ENCODE results near the gene CLRN1. TPM values are rescaled to one million over a fixed set of nuclear protein-coding genes. Genes with fewer than 3 reads are reported as not detected.

CLRN1 gene
- total RNA-seq, 1 experiment from 2014 or later: not detected

- Mint-ChIP-seq H3K27ac (ENCODE audit: unreplicated experiment) (no peak overlapping the region), H3K4me3 (ENCODE audit: low read depth, unreplicated experiment) (no peak overlapping the region), H3K36me3 (ENCODE audit: insufficient read depth, unreplicated experiment) (no peaks in the 10 kb centered on the region), H3K4me1 (ENCODE audit: low read depth, unreplicated experiment) (no peaks in the 10 kb centered on the region), H3K27me3 (ENCODE audit: unreplicated experiment) (peaks cover 80% of the 10 kb centered on the region), H3K9me3 (ENCODE audit: low read depth, unreplicated experiment) (no peaks in the 10 kb centered on the region)
- no peak for DNase-seq
- no TSS peak for BruUV-seq (replicated peaks)
- CTCF ChIA-PET: interaction anchor here (0.9 to 1.0 kb wide), 2 partner anchors 24 to 675 kb away, joined by 3 to 4 read pairs; no protein-coding TSS in a partner anchor
- intact Hi-C loops (cut with micrococcal nuclease; ENCODE audit: unreplicated experiment): no loop called here
- no peak for TF ChIP-seq CTCF (IDR thresholded peaks at IDR 0.05; ENCODE audit: unreplicated experiment)
Measured at GRCh38 chr3:150889106-150889505, 83.4 kb downstream of the CLRN1 start.

DNA sequence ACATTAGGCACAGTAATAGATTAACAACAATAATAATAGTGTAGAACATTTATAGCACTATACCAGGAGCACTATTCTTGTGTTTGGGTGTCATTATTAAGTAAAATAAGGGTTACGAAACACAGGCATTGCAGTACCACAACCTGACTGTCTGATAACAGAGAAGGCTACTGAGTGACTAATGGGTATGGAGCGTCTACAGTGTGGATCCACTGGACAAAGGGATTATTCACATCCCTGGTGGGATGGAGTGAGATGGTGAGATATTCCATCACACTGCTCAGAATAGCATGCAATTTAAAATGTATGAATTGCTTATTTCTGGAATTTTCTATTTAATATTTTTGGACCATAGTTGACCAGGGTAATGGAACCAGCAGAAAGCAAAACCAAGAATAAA lies 85.5 kb downstream of the CLRN1 start:
- no peaks in the 10 kb centered on the region for H3K4me1 Mint-ChIP-seq (ENCODE audit: low read depth, unreplicated experiment)

DNA sequence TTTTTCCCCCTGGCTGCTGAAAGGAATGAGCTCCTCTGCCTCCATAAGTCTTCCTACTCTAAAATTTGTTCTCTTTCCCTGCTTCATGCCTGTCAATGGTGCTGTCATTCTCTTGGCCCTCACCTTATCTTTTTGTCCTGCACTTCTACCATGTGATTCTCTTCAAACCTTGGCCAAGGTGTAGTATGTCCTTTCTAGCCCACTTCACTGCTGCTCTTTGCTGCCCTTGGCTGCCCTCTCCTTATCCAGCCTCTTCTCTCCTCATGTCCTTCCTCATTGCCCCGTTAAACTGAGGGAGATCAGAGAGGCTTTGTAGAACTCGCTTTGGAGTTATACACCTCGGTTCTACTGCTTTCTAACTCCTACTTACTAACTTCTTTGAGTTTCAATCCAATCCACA lies 87.0 kb downstream of the CLRN1 start:
- CTCF ChIA-PET: no interaction called here
- BruUV-seq (replicated peaks): no TSS peak
- no peak overlapping the region for H3K4me3 Mint-ChIP-seq (ENCODE audit: low read depth, unreplicated experiment)
- H3K9me3 Mint-ChIP-seq (ENCODE audit: low read depth, unreplicated experiment): no peaks in the 10 kb centered on the region
- TF ChIP-seq CTCF (IDR thresholded peaks at IDR 0.05; ENCODE audit: unreplicated experiment): no peak
- no peaks in the 10 kb centered on the region for H3K36me3 Mint-ChIP-seq (ENCODE audit: insufficient read depth, unreplicated experiment)
- intact Hi-C loops (cut with micrococcal nuclease; ENCODE audit: unreplicated experiment): no loop called here
- DNase-seq: no peak
- no peaks in the 10 kb centered on the region for H3K4me1 Mint-ChIP-seq (ENCODE audit: low read depth, unreplicated experiment)
- no peak overlapping the region for H3K27ac Mint-ChIP-seq (ENCODE audit: unreplicated experiment)
- peaks cover 86% of the 10 kb centered on the region for H3K27me3 Mint-ChIP-seq (ENCODE audit: unreplicated experiment)

More for the DNA sequence above, 85.5 kb downstream of the CLRN1 start:
- CTCF ChIA-PET: no interaction called here
- intact Hi-C loops (cut with micrococcal nuclease; ENCODE audit: unreplicated experiment): no loop called here
- TF ChIP-seq CTCF (IDR thresholded peaks at IDR 0.05; ENCODE audit: unreplicated experiment): no peak
- Mint-ChIP-seq H3K27me3 (ENCODE audit: unreplicated experiment) (peaks cover 89% of the 10 kb centered on the region), H3K27ac (ENCODE audit: unreplicated experiment) (no peak overlapping the region), H3K4me3 (ENCODE audit: low read depth, unreplicated experiment) (no peak overlapping the region), H3K9me3 (ENCODE audit: low read depth, unreplicated experiment) (no peaks in the 10 kb centered on the region), H3K36me3 (ENCODE audit: insufficient read depth, unreplicated experiment) (no peaks in the 10 kb centered on the region)
- BruUV-seq (replicated peaks): no TSS peak
- no peak for DNase-seq

DNA sequence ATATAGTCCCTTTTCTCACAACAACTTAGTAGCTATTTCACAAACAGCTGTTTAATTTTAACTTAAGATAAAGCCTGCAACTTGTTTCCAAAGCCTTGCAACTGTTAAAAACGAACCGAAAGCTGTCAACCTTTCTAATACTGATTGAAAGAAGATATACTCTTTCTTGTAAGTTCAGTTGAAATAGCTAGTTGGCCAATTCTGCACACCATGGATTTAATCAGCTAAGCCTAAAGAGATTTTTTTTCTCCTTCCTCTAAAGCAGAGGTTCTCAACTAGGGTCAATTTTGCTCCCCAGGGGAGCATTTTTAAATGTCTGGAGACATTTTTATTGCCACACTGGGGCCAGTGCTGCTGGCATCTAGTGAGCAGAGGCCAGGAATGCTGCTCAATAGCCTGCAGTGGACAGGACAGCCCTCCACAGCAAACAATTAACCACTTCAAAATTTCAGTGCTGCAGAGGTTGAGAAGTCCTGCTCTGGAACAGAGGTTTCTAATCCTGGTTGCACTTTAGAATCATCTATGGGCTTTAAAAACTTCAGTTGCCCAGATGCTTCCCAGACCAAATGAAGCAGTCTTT lies 93.4 kb downstream of the CLRN1 start:
- Mint-ChIP-seq H3K4me1 (ENCODE audit: low read depth, unreplicated experiment) (no peaks in the 10 kb centered on the region), H3K4me3 (ENCODE audit: low read depth, unreplicated experiment) (no peak overlapping the region), H3K36me3 (ENCODE audit: insufficient read depth, unreplicated experiment) (no peaks in the 10 kb centered on the region), H3K9me3 (ENCODE audit: low read depth, unreplicated experiment) (no peaks in the 10 kb centered on the region), H3K27me3 (ENCODE audit: unreplicated experiment) (peaks cover 77% of the 10 kb centered on the region), H3K27ac (ENCODE audit: unreplicated experiment) (no peak overlapping the region)
- no peak for DNase-seq
- CTCF ChIA-PET: interaction anchor here (0.8 kb wide), 1 partner anchor 14 kb away, joined by 3 read pairs; no protein-coding TSS in a partner anchor
- BruUV-seq (replicated peaks): no TSS peak
- TF ChIP-seq CTCF (IDR thresholded peaks at IDR 0.05; ENCODE audit: unreplicated experiment): no peak
- intact Hi-C loops (cut with micrococcal nuclease; ENCODE audit: unreplicated experiment): no loop called here
